ENCODE data around the gene AFF1. TPM values are rescaled to one million over a fixed set of nuclear protein-coding genes. Genes with fewer than 3 reads are reported as not detected.

Gene AFF1
- total RNA-seq, 1 experiment from 2014 or later, result 61.9 TPM

- Mint-ChIP-seq H3K36me3 (ENCODE audit: insufficient read depth, unreplicated experiment) (peaks cover 8% of the 10 kb centered on the region), H3K27me3 (ENCODE audit: insufficient read depth, unreplicated experiment) (no peaks in the 10 kb centered on the region), H3K4me3 (ENCODE audit: unreplicated experiment) (no peak overlapping the region), H3K27ac (ENCODE audit: low read depth, unreplicated experiment) (peak overlapping the region; percentile 1), H3K9me3 (ENCODE audit: unreplicated experiment) (no peaks in the 10 kb centered on the region), H3K4me1 (ENCODE audit: insufficient read depth, unreplicated experiment) (peaks cover 34% of the 10 kb centered on the region)
- no TSS peak for BruUV-seq (replicated peaks)
- POLR2A ChIA-PET, result interaction anchor here (1.2 to 1.5 kb wide), 3 partner anchors 8 to 76 kb away, joined by 3 to 4 read pairs (median 3); no protein-coding TSS in a partner anchor
- no peak for DNase-seq (ENCODE audit: unreplicated experiment)
- CTCF ChIA-PET, result interaction anchor here (0.7 kb wide), 1 partner anchor 119 kb away, joined by 3 read pairs; no protein-coding TSS in a partner anchor
- intact Hi-C loops (cut with micrococcal nuclease), result no loop called here
- no peak for TF ChIP-seq CTCF (IDR thresholded peaks at IDR 0.05; ENCODE audit: unreplicated experiment)
These were observed 64.4 kb downstream of the AFF1 start for GRCh38 chr4:86999136-86999643.

GRCh38 chr4:87002682-87003043 is 67.9 kb downstream of the AFF1 start:
- ChIA-PET CTCF (no interaction called here), POLR2A (interaction anchor here (1.4 kb wide), 1 partner anchor 9 kb away, joined by 3 read pairs; no protein-coding TSS in a partner anchor)
- peaks cover 19% of the 10 kb centered on the region for H3K36me3 Mint-ChIP-seq (ENCODE audit: insufficient read depth, unreplicated experiment)
- H3K9me3 Mint-ChIP-seq (ENCODE audit: unreplicated experiment), result no peaks in the 10 kb centered on the region
- BruUV-seq (replicated peaks), result no TSS peak
- no peak overlapping the region for H3K4me3 Mint-ChIP-seq (ENCODE audit: unreplicated experiment)
- TF ChIP-seq CTCF (IDR thresholded peaks at IDR 0.05; ENCODE audit: unreplicated experiment), result no peak
- intact Hi-C loops (cut with micrococcal nuclease), result loop anchor here (10.0 kb wide), 1 partner anchor 232 kb away; no protein-coding TSS in a partner anchor
- DNase-seq (ENCODE audit: unreplicated experiment), result no peak
- H3K27ac Mint-ChIP-seq (ENCODE audit: low read depth, unreplicated experiment), result no peak overlapping the region
- peaks cover 39% of the 10 kb centered on the region for H3K4me1 Mint-ChIP-seq (ENCODE audit: insufficient read depth, unreplicated experiment)
- H3K27me3 Mint-ChIP-seq (ENCODE audit: insufficient read depth, unreplicated experiment), result no peaks in the 10 kb centered on the region

- CTCF ChIA-PET, result no interaction called here
- Mint-ChIP-seq H3K27ac (ENCODE audit: low read depth, unreplicated experiment) (no peak overlapping the region), H3K4me3 (ENCODE audit: unreplicated experiment) (no peak overlapping the region)
These were observed 68.5 kb downstream of the AFF1 start for GRCh38 chr4:87003266-87003665.

GRCh38 chr4:87005369-87005689 is 70.5 kb downstream of the AFF1 start:
- H3K27ac Mint-ChIP-seq (ENCODE audit: low read depth, unreplicated experiment), result peak overlapping the region; percentile 65
- DNase-seq (ENCODE audit: unreplicated experiment), result no peak
- CTCF ChIA-PET, result interaction anchor here (1.0 to 3.7 kb wide), 4 partner anchors 68 to 115 kb away, joined by 4 to 30 read pairs (median 6); partner anchors contain the start of gene AFF1
- H3K27me3 Mint-ChIP-seq (ENCODE audit: insufficient read depth, unreplicated experiment), result no peaks in the 10 kb centered on the region
- H3K9me3 Mint-ChIP-seq (ENCODE audit: unreplicated experiment), result no peaks in the 10 kb centered on the region
- no TSS peak for BruUV-seq (replicated peaks)
- H3K4me1 Mint-ChIP-seq (ENCODE audit: insufficient read depth, unreplicated experiment), result peaks cover 40% of the 10 kb centered on the region
- H3K36me3 Mint-ChIP-seq (ENCODE audit: insufficient read depth, unreplicated experiment), result peaks cover 11% of the 10 kb centered on the region
- peak overlapping the region; percentile 75 for H3K4me3 Mint-ChIP-seq (ENCODE audit: unreplicated experiment)
- intact Hi-C loops (cut with micrococcal nuclease), result loop anchor here (5.0 to 10.0 kb wide), 2 partner anchors 117 to 229 kb away; no protein-coding TSS in a partner anchor
- POLR2A ChIA-PET, result interaction anchor here (0.7 to 9.7 kb wide), 15 partner anchors 9 to 215 kb away, joined by 3 to 256 read pairs (median 7); partner anchors contain the start of genes AFF1 and KLHL8
- TF ChIP-seq CTCF (IDR thresholded peaks at IDR 0.05; ENCODE audit: unreplicated experiment), result no peak

More at GRCh38 chr4:87003266-87003665, 68.5 kb downstream of the AFF1 start:
- no peak for DNase-seq (ENCODE audit: unreplicated experiment)
- BruUV-seq (replicated peaks), result no TSS peak
- no peak for TF ChIP-seq CTCF (IDR thresholded peaks at IDR 0.05; ENCODE audit: unreplicated experiment)
- Mint-ChIP-seq H3K9me3 (ENCODE audit: unreplicated experiment) (no peaks in the 10 kb centered on the region), H3K4me1 (ENCODE audit: insufficient read depth, unreplicated experiment) (peaks cover 39% of the 10 kb centered on the region), H3K36me3 (ENCODE audit: insufficient read depth, unreplicated experiment) (peaks cover 19% of the 10 kb centered on the region), H3K27me3 (ENCODE audit: insufficient read depth, unreplicated experiment) (no peaks in the 10 kb centered on the region)
- intact Hi-C loops (cut with micrococcal nuclease), result loop anchor here (10.0 kb wide), 1 partner anchor 232 kb away; no protein-coding TSS in a partner anchor
- POLR2A ChIA-PET, result interaction anchor here (1.4 to 7.1 kb wide), 3 partner anchors 9 to 81 kb away, joined by 3 to 83 read pairs (median 3); no protein-coding TSS in a partner anchor

All from MCF 10A (cell line).